Keratinocyte (primary cell): ENCODE results near the gene PECR. TPM values are rescaled to one million over a fixed set of nuclear protein-coding genes. Genes with fewer than 3 reads are reported as not detected.

Experiments
- DNase-seq: peaks from one replicate; pipeline ENCODE4 v3.0.0-alpha.2; 2011; ENCODE audit warnings: low read depth, missing footprints, low spot score
- FAIRE-seq: peaks from 2 replicates; lab custom pipeline; 2011; peaks lifted over from hg19 to GRCh38; lab: Jason Lieb, UNC
- H2AFZ ChIP-seq: 2 replicates; pipeline ENCODE4 v1.6.0; 2012; ENCODE audit warnings: low read length, control low read depth, inconsistent platforms; ENCODE audit not compliant: control insufficient read depth
- H3K27ac ChIP-seq: 2 replicates; pipeline ENCODE4 v1.5.1; 2011; ENCODE audit warnings: low read length; ENCODE audit not compliant: control insufficient read depth, insufficient read depth
- H3K27me3 ChIP-seq: 3 replicates; pipeline ENCODE4 v1.6.0; 2011; ENCODE audit warnings: low read length; ENCODE audit not compliant: control insufficient read depth, insufficient read depth; ENCODE audit errors: extremely low read depth
- H3K36me3 ChIP-seq, 2 experiments: 2 replicates in 1 of 2; 3 replicates in 1 of 2; pipeline ENCODE4 v1.5.1; 2011; ENCODE audit warnings: low read length in 2 of 2, mild to moderate bottlenecking in 1 of 2; ENCODE audit not compliant: control insufficient read depth in 2 of 2, insufficient read depth in 2 of 2; ENCODE audit errors: extremely low read depth in 1 of 2
- H3K4me1 ChIP-seq: 3 replicates; pipeline ENCODE4 v1.5.1; 2011; ENCODE audit warnings: low read length; ENCODE audit not compliant: control insufficient read depth, insufficient read depth; ENCODE audit errors: extremely low read depth
- H3K4me2 ChIP-seq: 3 replicates; pipeline ENCODE4 v1.6.0; 2011; ENCODE audit warnings: low read depth, low read length; ENCODE audit not compliant: control insufficient read depth, insufficient read depth; ENCODE audit errors: extremely low read depth
- H3K4me3 ChIP-seq, 3 experiments: fragments of 200-600 bp in 1 of 3; sonication (generic) in 1 of 3; 2 replicates in 2 of 3; 3 replicates in 1 of 3; pipeline ENCODE4 v1.5.1; 2011 to 2016; ENCODE audit warnings: low read length in 3 of 3, mild to moderate bottlenecking in 3 of 3, control low read depth in 2 of 3, inconsistent platforms in 1 of 3, low read depth in 1 of 3, mixed read lengths in 1 of 3, mixed run types in 1 of 3, moderate library complexity in 1 of 3; ENCODE audit not compliant: control insufficient read depth in 2 of 3, insufficient read depth in 2 of 3; ENCODE audit errors: extremely low read depth in 1 of 3
- H3K79me2 ChIP-seq: 2 replicates; pipeline ENCODE4 v1.6.0; 2012; ENCODE audit warnings: low read length; ENCODE audit not compliant: control insufficient read depth, insufficient read depth
- H3K9ac ChIP-seq: 3 replicates; pipeline ENCODE4 v1.6.0; 2011; ENCODE audit warnings: low read length; ENCODE audit not compliant: control insufficient read depth, insufficient read depth; ENCODE audit errors: extremely low read depth
- H3K9me1 ChIP-seq: 3 replicates; pipeline ENCODE4 v1.6.0; 2011; ENCODE audit warnings: low read length; ENCODE audit not compliant: control insufficient read depth, insufficient read depth; ENCODE audit errors: extremely low read depth
- H3K9me3 ChIP-seq: 2 replicates; pipeline ENCODE4 v1.5.1; 2012; ENCODE audit warnings: low read depth, low read length; ENCODE audit not compliant: control insufficient read depth
- H4K20me1 ChIP-seq: 3 replicates; pipeline ENCODE4 v1.6.0; 2011; ENCODE audit warnings: low read length; ENCODE audit not compliant: control insufficient read depth, insufficient read depth; ENCODE audit errors: extremely low read depth
- CTCF ChIP-seq, 3 experiments: IDR thresholded peaks in 1 of 3; conservative IDR thresholded peaks in 1 of 3; optimal IDR thresholded peaks in 1 of 3; 2 replicates in 2 of 3; 3 replicates in 1 of 3; pipeline versions ENCODE3 to v1.5.1; 2011; ENCODE audit warnings: low read length in 3 of 3, mild to moderate bottlenecking in 3 of 3, moderate library complexity in 2 of 3, control low read depth in 1 of 3, inconsistent platforms in 1 of 3; ENCODE audit not compliant: insufficient read depth in 2 of 3; ENCODE audit errors: extremely low read depth in 1 of 3
- EZH2 ChIP-seq: IDR thresholded peaks from one replicate; pipeline ENCODE4 v1.6.1; 2012; ENCODE audit warnings: inconsistent platforms, mild to moderate bottlenecking, low read length, moderate library complexity
- dilution Hi-C: fragments of 300-500 bp; cut with MboI; formaldehyde crosslinking; loops from one replicate; pipeline ENCODE4 v1.7.0; 2020; ENCODE audit warnings: low sequenced_read_pairs; ENCODE audit not compliant: extremely low pct_ligation_motif_present
- polyA plus RNA-seq, 5 experiments: library from polyadenylated mRNA; depleted of rRNA in 3 of 5; stranded (reverse) in 3 of 5; stranded (forward) in 1 of 5; unstranded in 1 of 5; fragments of >200 nt; gene quantifications; 1 replicate in 1 of 5; 2 replicates in 3 of 5; 3 replicates in 1 of 5; pipeline versions ENCODE4 v1.2.1 to v1.2.3, GENCODE V29; 2011 to 2012; ENCODE audit warnings: missing spikeins in 2 of 5, low read depth in 1 of 5, low replicate concordance in 1 of 5

PECR gene
- polyA plus RNA-seq, 1 donor (not counting 4 experiments of a cell fraction or from before 2014, with no cell fraction given), result 12.0 TPM

- FAIRE-seq, result no peak
- dilution Hi-C loops, result no loop called here
- Histone ChIP-seq H3K9ac (no peak overlapping the region), H3K36me3 (no peaks in the 10 kb centered on the region), H3K27ac (no peak overlapping the region), H3K79me2 (no peaks in the 10 kb centered on the region), H2AFZ (no peak overlapping the region), H3K9me3 (no peaks in the 10 kb centered on the region), H3K4me1 (peaks cover 9% of the 10 kb centered on the region), H3K9me1 (no peaks in the 10 kb centered on the region), H3K4me3 (no peak overlapping the region), H4K20me1 (no peaks in the 10 kb centered on the region), H3K27me3 (no peaks in the 10 kb centered on the region), H3K4me2 (peak overlapping the region; percentile 4)
- no peak for DNase-seq
- no peak for TF ChIP-seq EZH2
- no peak for TF ChIP-seq CTCF (optimal IDR thresholded peaks at IDR 0.05 in 1 of 3, IDR thresholded peaks at IDR 0.05 in 1 of 3, conservative IDR thresholded peaks at IDR 0.05 in 1 of 3; ENCODE audit: extremely low read depth in 1 of 3, insufficient read depth in 2 of 3, low read length in 3 of 3)
Measured at GRCh38 chr2:216031960-216032689, 49.5 kb downstream of the PECR start.

- Histone ChIP-seq H3K27me3 (no peaks in the 10 kb centered on the region), H3K79me2 (no peaks in the 10 kb centered on the region), H4K20me1 (no peaks in the 10 kb centered on the region), H3K4me3 (no peak overlapping the region), H3K9ac (no peak overlapping the region), H3K9me1 (no peaks in the 10 kb centered on the region), H3K36me3 (no peaks in the 10 kb centered on the region), H3K4me2 (no peak overlapping the region), H3K9me3 (no peaks in the 10 kb centered on the region), H3K27ac (no peak overlapping the region), H2AFZ (no peak overlapping the region), H3K4me1 (peaks cover 9% of the 10 kb centered on the region)
- FAIRE-seq, result no peak
- TF ChIP-seq CTCF (optimal IDR thresholded peaks at IDR 0.05 in 1 of 3, IDR thresholded peaks at IDR 0.05 in 1 of 3, conservative IDR thresholded peaks at IDR 0.05 in 1 of 3; ENCODE audit: extremely low read depth in 1 of 3, insufficient read depth in 2 of 3, low read length in 3 of 3) (no peak), EZH2 (no peak)
- dilution Hi-C loops, result no loop called here
- DNase-seq, result no peak
Measured at GRCh38 chr2:216030216-216030615, 51.4 kb downstream of the PECR start.
